Fibroblast of the conjunctiva (primary cell): ENCODE data around the gene RNPS1.
A peak's percentile ranks its signal among the peaks of the same experiment; 100 is the strongest.

Experiments
- DNase-seq: peaks from one replicate; pipeline ENCODE4 v3.0.0-alpha.2; 2010; ENCODE audit warnings: low read depth

RNPS1 gene

DNA sequence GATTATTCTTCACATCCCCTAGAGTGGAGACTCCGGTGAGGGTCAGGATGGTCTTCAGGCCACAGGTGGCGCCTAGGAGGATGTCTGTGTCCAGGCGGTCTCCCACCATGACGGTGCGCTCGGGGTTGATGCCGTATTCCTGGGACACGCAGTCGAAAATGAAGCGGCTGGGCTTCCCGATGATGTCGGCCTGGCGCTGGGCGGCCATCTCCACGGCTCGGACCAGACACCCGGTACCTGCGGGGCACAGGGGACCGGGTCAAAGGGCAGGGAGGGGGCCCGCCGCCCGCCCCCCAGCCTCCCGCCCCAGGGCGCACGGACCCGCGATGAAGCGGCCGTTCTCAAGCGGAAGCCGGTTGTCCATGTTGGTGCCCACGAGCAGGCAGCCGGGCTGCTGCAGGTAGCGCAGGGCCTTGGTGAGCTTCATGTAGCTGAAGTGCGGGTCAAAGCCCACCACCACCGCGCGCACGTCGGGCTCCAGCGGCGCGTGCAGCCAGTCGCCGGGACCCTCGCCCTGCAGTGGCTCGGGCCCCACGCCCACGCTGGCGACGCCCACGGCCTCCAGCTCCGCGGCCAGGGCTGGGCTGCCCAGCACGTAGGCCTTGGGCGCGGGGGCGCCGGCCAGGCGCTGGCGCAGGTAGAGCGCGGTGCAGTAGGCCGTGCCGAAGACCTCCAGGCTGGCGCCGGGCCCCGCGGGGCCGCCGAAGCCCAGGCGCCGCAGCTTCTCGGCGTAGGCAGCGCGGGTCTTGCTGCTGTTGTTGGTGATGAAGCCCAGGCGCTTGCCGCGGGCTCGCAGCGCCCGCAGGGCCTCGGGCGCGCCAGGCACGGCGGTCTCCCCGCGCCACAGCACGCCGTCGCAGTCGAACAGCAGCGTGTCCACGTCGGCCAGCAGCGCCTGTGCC, 53.9 kb downstream of the RNPS1 start:
- DNase-seq = no peak

DNA sequence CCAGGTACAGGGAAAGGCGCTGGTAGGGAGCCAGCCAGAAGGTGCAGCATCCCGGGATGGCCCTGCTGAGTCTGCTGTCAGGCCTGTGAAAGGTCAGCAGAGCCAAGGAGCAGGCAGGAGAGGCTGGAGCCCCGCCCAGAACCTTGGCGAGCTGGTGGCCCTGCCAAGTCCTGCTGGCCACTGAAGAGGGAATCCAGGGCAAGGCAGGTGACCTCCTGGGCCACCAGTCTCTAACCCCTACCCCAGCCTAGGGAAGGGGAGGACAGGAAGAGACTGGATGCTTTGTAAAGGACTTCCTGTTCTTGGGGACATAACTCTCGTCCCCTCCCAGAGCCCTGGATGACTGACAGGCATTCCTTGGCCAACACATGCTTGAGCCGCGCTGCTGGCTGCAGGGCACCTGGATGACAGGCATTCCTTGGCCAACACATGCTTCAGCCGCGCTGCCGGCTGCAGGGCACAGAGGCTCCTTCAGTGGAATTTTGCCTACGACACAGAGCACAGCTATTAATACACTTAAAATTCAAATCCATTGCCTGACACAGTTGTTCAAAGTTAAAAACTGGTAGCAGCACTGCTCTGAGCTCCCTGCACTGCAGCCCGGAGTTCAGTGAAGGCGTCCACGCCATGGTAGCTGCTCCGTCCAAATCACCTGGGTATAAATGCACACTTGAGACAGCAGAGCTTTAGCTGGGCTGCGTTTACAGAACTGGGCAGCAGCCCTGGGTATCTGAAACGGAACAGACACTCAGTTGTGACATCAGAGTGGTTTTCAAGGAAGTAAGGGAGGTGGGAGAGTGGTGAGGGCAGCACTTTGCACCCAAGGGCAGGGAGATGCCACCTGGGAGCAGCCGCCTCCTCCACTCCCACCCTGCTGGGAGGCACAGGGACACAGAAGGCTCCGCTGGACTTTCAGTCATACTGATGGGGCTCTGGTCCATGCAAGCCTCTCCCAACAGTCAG, 55.3 kb downstream of the RNPS1 start:
- no peak for DNase-seq

- no peak for DNase-seq
Observed at GRCh38 chr16:2211923-2212347, 56.0 kb downstream of the RNPS1 start.

DNA sequence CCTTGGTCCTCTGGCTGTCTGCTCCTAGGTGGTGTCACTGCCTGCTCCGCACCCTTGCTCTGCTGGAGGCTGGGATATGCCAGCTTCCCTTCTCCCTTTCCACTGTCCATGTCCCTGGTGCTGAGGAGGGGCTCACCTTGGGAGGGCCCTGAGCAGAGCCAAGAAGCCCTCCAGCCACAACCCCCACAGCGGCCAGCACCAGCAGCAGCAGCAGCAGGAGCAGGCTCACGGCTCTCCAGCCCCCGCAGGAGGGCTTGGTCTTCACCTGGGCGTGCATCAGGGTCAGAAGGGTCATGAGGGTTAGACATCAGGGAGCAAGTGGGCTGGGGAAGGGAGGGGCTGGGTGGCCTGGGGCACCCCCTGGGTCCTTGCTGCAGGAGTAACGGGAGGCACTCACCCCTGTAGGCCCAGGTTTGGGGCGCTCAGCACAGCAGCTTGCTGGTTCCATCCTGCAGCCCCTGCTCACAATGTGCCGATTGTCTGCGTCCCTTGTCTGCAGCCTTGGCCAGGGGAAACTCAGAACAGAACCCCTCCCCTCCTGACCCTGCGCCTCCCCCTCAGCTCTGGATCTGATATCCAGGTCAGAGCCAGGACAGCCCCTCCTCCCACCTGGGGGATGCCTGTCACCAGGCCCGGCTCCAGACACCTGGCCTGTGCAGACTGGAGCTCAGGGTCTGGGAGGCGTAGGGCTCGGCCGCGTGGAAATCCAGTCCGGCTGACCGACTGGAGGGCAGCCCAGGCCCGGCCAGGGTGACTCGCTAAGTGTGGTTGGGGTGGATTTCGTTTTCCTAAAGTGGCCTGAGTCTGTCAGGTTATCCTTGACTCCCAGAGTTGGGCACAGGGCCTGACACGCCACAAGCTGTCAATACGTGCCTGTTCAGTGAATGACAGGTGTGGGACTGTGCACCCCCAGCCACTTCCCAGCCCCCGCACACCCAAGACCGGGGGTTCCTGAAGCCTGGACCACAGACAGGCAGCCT, 57.2 kb downstream of the RNPS1 start, which contains the start of gene BRICD5:
TSS of gene BRICD5 (minus strand) at position 478 of the 980 bp plus-strand sequence. CDS start at position 448, 30 bp downstream.
- no peak for DNase-seq

GRCh38 chr16:2210009-2210332, 58.0 kb downstream of the RNPS1 start:
- DNase-seq = no peak

- DNase-seq = no peak
Observed at GRCh38 chr16:2209258-2210008, 58.5 kb downstream of the RNPS1 start.

GRCh38 chr16:2208772-2209171, 59.2 kb downstream of the RNPS1 start:
- no peak for DNase-seq

GRCh38 chr16:2208308-2208707, 59.6 kb downstream of the RNPS1 start:
- no peak for DNase-seq

GRCh38 chr16:2207872-2208271, 60.1 kb downstream of the RNPS1 start:
- no peak for DNase-seq

GRCh38 chr16:2206780-2207433, 61.0 kb downstream of the RNPS1 start:
- DNase-seq = no peak

DNA sequence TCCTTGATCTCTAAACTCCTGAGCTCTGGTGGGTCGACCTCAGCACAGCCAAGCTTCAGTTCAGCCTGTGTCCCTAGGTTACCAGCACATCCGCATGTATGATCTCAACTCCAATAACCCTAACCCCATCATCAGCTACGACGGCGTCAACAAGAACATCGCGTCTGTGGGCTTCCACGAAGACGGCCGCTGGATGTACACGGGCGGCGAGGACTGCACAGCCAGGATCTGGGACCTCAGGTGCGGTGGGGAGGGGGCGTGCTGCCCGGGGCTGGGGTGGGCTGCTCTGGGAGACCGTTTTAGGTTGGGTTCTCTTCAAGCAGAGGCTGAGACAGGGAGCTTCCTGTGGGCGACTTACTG, 61.5 kb downstream of the RNPS1 start:
- no peak for DNase-seq

- peak; percentile 12 for DNase-seq
Observed at GRCh38 chr16:2205967-2206313, 62.0 kb downstream of the RNPS1 start.

GRCh38 chr16:2205104-2205966, 62.6 kb downstream of the RNPS1 start, which contains the start of gene MLST8:
Gene MLST8, plus strand, starts transcription at chr16:2205454. Its CDS starts 632 bp downstream, at chr16:2206086.
- peak; percentile 63 for DNase-seq

GRCh38 chr16:2204416-2205103, 63.4 kb downstream of the RNPS1 start:
- DNase-seq = no peak
